HG02973 (cell line): ENCODE data around the gene FCSK.

ENCODE experiments used
- ATAC-seq: cut with Tn5 transposase; IDR thresholded peaks from one replicate; pipeline ENCODE4 v1.9.1; 2021; ENCODE audit warnings: moderate library complexity; ENCODE audit not compliant: unreplicated experiment

FCSK gene

GRCh38 chr16:70453117-70453891 is 1.1 kb upstream of the FCSK start:
- no peak for ATAC-seq

GRCh38 chr16:70453892-70454221 is 538 bp upstream of the FCSK start:
- ATAC-seq, result no peak

DNA sequence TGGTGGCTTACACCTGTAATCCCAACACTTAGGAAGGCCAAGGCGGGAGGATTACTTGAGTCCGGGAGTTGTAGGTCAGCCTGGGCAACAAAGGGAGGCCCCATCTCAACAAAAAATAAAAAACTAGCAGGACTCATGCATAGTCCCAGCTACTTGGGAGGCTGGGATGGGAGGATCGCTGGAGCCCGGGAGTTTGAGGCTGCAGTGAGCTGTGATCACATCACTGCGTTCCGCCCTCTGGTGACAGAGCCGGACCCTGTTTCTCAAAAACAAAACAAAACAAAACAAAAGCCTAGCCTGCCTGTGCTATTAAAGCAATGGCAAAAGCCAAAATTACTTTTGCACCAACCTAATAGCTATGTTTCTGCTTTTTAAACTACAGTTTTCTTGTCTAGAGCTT is 1.5 kb downstream of the FCSK start:
- ATAC-seq, result no peak

DNA sequence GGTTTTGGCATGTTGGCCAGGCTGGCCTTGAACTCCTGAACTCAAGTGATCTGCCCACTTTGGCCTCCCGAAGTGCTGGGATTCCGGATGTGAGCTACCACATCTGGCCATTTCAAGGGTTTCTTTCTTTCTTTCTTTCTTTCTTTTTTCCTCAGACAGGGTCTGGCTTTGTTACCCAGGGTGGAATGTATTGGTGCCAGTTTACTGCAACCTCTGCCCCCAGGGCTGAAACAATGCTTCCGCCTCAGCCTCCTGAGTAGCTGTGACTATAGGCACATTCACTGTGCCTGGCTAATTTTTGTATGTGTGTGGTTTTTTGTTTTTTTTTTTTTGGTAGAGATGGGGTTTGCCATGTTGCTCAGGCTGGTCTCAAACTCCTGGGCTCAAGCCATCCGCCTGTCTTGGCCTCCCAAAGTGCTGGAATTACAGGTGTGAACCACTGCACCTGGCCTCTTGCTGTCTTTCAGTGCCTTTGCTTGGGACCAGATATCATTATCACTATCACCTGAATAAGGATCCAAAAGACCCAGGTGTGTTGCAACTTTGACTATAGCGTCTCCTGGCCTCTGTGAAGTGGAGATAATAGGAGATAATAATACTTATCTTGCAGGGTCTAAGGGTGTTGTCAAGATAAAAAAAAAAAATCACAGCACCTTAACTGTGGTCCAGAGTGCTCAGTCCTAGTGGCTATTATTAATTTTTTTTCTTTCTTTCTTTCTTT is 3.2 kb downstream of the FCSK start:
- no peak for ATAC-seq

DNA sequence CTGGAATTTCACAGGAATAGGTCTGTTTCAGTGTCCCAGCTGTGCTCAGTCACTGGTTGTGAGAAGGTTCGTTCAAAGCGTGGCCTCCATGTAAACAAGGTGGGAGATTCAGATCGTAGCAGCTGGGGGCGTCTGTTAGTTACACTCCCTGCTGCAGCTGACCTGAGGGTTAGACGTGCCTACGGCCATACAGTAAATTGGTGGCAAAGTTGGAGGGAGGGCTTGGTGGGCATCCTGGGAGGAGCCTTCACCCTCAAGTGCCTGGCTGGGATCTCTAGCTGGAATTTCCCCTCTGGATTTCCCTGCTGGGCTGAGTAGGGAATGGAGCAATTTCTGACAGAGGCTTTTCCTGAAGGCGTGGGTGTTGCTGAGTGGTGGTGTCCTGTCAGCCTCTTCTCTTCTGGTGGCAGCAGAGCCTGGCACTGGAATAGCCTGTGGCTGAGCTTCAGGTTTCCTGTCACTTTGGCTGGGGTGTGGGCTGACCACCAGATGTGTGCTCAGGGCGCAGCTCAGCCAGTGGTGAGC is 6.4 kb downstream of the FCSK start:
- ATAC-seq, result no peak

GRCh38 chr16:70463235-70463634 is 8.8 kb downstream of the FCSK start:
- no peak for ATAC-seq

- ATAC-seq, result no peak
These were observed 11.8 kb downstream of the FCSK start for GRCh38 chr16:70465999-70466804.

GRCh38 chr16:70466805-70467076 is 12.3 kb downstream of the FCSK start:
- ATAC-seq, result no peak

DNA sequence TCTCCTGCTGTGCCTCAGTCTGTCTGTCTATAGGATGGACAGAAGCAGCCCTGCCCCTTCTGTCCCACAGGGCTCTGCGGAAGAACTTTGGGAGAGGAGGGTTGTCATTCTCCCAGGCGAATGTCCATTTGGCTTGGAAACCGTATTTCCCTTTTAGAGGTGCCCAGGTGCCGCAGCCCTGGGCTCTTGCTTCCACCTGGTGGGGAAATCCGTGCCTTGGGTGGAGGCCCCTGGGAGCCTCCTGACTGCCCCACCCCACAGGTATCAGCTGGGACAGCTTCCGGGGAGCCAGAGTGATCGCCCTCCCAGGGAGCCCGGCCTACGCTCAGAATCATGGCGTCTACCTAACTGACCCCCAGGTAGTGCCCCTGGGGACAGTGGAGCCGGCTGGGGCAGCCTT is 12.7 kb downstream of the FCSK start:
- ATAC-seq, result no peak

- no peak for ATAC-seq
These were observed 13.2 kb downstream of the FCSK start for GRCh38 chr16:70467608-70468007.

GRCh38 chr16:70468776-70469525 is 14.6 kb downstream of the FCSK start:
- no peak for ATAC-seq

- ATAC-seq, result no peak
These were observed 15.9 kb downstream of the FCSK start for GRCh38 chr16:70470141-70470926.

DNA sequence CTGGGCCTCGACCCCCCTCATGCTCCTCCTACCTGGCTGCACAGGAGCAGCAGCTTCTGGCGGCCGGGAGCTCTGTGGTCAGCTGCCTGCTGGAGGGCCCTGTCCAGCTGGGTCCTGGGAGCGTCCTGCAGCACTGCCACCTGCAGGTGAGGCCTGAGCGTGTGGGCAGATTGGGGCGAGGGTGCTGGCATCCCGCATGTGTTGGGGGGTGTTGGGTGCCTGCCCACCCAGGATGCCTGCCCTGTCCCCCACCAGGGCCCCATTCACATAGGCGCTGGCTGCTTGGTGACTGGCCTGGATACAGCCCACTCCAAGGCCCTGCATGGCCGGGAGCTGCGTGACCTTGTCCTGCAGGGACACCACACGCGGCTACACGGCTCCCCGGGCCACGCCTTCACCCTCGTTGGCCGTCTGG is 16.5 kb downstream of the FCSK start:
- no peak for ATAC-seq

DNA sequence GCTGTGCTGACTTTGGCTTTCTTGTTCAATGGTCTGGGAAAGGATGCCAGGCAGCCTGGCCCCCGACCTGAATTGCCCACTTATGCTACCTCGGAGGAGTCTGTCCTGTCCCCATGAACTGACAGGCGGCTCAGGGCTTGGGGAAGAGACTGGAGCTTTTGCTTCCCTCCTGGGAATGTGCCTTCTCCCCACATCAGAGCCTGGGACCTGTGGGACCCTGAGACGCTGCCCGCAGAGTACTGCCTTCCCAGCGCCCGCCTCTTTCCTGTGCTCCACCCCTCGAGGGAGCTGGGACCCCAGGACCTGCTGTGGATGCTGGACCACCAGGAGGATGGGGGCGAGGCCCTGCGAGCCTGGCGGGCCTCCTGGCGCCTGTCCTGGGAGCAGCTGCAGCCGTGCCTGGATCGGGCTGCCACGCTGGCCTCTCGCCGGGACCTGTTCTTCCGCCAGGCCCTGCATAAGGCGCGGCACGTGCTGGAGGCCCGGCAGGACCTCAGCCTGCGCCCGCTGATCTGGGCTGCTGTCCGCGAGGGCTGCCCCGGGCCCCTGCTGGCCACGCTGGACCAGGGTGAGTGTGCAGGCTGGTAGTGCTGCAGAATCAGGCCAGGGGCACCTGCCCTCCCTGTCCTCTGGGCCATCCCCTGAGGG is 18.5 kb downstream of the FCSK start:
- ATAC-seq, result no peak

DNA sequence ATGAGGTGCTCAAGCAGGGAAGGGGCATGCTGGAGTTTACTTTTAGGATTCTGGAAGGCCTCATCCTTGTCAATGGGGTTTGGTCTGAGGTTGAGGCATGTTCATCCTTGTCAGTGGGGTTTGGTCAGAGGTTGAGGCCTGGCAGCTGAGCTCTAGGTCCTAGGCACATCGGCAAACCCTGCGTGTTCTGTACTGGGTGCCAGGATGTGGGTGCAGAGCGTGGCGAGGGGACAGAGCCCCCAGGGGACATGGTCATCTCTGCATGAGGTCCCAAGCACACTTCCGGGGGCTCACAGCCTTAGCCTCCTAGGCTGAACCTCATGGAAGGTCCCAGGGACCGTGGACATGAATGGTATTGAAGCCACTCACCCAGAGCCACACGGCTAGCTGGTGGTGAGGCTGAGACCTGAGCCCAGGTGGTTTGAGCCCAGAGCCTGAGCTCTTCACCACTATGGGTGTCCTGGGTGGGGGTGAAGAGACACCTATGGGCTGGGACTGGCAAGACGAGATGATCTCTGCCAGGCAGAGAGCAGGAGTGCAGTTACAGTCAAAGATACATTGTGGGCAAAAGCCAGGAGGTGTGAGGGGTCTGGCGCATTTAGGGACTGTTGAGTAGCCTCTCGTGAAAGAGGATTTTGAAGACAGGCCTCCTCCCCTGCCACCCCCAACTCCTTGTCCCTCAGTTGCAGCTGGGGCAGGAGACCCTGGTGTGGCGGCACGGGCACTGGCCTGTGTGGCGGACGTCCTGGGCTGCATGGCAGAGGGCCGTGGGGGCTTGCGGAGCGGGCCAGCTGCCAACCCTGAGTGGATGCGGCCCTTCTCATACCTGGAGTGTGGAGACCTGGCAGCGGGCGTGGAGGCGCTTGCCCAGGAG is 19.3 kb downstream of the FCSK start:
- ATAC-seq, result no peak

GRCh38 chr16:70474320-70475053 is 20.1 kb downstream of the FCSK start:
- no peak for ATAC-seq

- no peak for ATAC-seq
These were observed 20.9 kb downstream of the FCSK start for GRCh38 chr16:70475054-70475871.
